HG03095 (cell line): ENCODE results near the gene ZIC2.

Experiments
- ATAC-seq: cut with Tn5 transposase; IDR thresholded peaks from one replicate; pipeline ENCODE4 v1.9.1; 2021; ENCODE audit warnings: moderate library complexity; ENCODE audit not compliant: unreplicated experiment

Gene ZIC2

DNA sequence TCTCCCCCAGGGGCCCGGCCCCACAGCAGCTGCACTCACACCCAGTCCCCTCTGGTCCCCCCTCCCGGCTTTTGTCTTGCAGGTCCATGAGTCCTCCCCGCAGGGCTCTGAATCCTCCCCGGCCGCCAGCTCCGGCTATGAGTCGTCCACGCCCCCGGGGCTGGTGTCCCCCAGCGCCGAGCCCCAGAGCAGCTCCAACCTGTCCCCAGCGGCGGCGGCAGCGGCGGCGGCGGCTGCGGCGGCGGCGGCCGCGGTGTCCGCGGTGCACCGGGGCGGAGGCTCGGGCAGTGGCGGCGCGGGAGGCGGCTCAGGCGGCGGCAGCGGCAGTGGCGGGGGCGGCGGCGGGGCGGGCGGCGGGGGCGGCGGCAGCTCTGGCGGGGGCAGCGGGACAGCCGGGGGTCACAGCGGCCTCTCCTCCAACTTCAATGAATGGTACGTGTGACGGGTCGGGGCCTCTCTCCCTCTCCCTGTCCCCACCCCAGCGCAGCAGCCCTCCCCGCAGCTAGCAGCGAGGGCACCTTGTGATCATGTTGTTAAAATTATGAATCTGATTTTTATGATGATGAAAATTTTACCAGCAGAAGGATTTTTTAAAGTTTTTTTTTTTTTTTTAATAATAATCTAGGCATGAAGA is 3.8 kb downstream of the ZIC2 start:
- ATAC-seq: no peak

DNA sequence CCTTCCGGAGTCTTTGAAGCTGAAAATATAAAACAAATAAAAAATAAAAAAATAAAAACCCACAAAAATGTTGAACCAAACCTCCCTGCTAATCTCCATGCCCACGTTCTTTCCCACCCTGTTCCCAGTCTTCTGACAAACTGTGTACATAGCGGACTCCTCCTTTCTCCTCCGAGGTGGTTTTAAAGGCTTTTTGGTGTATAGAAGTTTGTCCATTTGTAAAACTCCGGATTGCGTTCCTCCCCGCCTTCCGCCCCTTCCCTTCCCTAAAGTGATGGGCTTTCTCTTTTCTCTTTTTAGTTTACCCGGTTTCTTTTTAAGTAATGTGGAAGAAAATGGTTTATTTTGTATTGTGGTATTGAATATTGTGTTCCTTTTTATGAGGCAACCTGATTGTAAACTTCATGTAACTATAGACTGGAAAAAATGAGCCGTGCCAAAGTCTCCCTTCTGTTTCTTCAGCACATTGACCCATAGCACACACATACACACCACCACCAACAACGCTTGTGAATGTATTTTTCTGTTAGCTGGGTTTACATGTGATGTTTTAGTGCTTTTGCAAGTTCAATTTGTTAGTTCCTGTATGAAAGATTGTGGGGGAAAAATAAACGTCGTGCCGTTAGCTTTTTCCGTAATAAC is 4.4 kb downstream of the ZIC2 start:
- no peak for ATAC-seq

GRCh38 chr13:99986741-99987140 is 5.2 kb downstream of the ZIC2 start:
- no peak for ATAC-seq

DNA sequence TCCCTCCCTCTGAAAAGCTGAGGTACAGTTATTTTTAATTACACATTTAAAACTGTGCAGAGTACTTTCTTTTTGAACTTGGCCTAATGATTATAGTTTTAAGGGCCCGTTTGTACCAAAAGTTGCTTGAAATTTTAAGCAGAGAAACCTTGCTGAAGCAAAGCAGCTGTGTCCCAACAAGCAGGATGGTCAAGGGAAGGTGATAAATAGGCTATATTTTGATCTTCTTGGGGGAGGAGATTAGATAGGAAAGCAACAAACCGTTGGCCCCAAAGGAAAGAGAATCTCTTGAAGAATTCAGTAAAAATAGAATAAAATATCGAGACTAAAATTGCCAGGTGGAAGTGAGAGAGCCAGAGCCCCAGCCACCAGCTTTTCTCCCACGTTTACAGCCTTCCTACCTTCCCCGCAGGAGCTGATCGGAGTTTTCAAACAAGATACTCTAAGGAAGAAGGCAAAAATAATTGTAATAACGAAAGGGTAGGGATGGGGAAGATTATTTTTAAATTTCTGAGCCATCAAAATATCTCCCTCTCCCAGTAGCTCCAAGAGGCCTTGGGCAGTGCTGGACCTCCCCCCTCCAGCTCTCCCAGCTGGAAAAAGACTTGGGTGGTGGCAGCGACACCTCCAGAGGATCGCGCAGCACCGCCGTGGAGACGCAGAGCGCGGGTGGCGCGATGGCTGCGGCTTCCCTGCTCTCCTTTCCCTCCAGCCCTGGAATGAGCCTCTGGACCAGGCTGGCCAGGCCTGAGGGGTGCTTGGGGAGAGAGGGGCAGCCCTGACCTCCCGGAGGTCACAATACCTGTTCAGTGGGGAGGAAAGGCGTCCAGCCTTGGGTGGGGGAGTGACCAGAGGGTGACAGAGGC is 5.8 kb downstream of the ZIC2 start:
- ATAC-seq: no peak

- ATAC-seq: no peak
These were observed 7.1 kb downstream of the ZIC2 start for GRCh38 chr13:99988529-99989275.

DNA sequence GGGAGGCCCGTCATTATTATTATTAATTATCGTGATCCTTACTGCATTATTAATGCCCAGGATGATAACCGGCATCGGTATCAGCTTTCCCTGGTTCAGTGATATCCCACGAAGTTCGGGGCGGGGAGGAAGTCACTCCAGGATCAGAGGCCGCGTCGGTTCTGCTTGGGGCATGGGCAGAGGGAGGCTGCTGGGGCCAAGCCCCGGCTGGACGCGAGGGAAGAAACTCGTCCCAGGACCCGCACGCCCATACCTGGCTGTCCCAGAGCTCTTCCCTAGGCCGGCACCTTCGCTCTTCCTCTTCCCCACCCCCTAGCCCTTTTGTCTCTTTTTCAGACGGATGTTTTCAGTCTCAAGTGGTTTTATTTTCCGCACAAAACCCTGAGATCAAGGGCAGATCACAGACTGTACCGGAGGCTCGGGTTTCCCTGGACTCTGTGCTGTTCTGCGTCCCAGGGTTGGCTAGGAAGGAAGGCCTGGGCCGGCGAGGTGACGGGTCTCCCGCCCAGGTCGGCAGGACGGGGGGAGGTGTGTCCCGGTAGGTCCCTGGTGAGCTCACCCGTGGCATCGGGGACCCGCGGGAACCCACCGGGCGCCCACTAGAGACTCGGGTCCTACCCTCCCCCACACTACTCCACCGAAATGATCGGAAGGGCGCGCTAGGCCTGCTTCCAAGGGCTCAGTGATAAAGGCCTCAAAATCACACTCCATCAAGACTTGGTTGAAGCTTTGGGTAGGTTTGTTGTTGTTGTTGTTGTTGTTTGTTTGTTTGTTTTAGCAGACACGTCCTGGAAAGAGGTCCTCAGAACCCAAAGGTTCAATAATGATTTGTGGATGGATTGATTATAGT is 7.9 kb downstream of the ZIC2 start:
- ATAC-seq: no peak

GRCh38 chr13:99990126-99990977 is 8.8 kb downstream of the ZIC2 start:
- ATAC-seq: no peak

DNA sequence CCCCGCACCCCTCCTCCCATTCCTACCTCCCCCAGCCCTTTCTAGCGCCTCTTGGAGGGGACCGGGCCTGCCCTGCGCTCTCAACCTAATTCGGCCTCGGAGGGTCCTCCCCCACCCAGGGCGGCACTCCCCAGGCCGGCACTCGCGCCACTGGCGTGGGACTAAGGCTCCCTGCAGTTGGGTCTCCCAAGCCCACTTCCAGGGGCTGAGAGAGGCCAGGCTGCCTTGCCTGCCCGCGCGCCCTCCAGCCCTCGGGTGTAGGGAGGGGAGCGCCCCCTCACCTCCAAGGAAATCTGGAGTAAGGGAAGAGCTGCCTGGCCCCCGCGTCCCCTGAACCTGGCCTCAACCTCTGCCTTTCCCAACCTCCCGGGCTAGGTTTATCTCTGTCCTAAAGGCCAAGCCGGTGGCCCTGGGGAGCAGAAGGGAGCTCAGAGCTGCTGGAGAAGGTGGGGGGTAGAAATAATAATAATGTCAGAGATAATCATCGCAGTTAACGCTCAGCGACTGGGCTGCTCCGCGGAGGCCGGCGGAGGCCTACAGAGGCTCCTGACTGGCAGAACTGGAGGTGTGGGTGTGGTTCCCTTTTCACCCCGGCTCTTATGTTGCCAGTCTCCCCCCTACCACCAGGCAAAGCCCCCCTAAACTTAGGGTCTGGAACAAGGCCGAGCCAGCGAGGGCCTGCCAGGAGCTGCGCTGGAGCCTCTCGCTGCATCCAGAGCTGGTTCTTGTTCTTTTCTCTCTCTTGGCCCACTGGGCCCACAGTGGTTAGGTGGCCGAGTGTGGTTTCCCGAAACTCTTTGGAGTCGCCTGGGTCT is 9.6 kb downstream of the ZIC2 start:
- ATAC-seq: no peak

- no peak for ATAC-seq
These were observed 10.5 kb downstream of the ZIC2 start for GRCh38 chr13:99991828-99992775.

GRCh38 chr13:99992949-99993351 is 11.4 kb downstream of the ZIC2 start:
- ATAC-seq: no peak

DNA sequence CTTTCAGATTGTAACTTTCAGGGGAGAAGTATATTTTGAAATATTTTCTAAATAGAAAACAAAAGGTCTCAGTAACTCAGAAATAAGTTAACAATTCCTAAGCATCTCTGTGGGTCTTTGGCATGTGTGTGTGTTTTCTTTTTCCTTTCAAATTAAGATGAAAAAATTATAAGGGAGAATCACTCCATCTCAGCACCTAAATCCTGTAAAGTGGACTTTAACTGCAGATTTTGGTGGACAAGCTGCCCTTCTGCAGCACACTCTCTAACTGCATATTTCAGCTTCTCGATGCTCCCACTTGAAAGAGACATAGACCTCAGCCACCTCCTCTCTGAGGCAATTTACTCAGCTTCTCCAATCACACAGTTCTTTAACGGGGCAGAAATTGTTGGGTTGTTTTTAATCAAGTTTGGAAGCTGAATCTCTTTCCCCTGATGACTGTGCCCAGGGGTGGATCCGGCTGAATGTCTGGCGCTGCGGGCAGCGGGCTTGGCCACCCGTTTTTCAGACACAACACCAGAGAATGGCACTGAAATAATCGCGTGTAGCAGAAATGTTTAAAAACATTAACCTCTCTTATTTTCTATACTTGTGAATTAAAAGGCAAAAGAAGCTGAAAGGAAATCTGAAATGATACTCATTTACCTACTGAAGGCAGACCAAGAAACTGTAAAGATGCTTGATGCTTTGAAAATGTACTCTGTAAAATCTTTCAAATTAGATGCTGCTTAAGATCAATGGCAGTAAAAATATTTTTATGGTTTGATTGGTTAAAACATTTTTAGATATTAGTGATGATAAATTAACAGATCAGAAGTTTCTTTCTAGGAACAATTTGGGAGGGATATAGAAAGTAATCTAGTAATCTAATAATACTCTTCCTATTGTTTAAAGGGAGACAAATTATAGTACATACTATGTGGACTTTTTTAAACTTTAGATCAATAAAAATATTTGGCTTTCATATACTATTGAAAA is 12.4 kb downstream of the ZIC2 start:
- ATAC-seq: no peak

DNA sequence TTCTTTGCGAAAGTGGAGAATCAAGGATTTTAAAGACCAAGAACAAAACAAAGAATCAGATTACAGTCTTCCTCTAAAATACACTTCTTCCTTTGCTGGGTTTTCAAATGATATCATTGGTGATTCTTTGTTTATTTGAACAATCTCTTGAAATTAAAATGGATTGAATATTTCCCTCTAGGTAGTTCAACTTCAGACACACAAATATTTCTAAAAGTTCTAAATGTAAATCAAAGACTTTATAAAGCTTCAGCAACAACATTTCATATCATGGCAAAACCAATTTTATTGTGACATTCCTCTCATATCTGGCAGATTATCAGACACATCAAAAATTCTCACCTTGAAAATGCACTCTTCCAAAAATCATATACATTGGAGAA is 13.0 kb downstream of the ZIC2 start:
- no peak for ATAC-seq

DNA sequence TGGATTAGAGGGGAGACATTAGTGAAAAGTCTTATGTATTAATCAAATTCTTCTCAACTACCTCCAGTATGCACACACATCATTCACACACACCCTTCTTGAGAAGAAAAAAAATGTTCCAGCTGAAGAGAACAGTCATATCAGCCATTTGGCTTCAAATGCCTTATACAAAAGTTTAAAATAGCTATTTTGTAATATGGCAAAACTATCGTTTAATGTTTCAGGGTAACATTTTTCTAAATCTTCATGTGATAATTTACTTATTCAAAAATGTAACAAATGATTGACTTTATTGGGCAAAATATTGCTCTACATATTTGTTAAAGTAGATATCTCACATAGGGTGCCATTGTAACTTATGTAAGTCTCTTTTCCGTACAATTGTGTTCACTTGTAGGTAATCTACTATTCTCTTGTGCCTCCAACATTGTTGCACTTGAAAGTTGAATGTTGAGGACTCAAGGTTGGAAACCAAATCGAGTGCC is 13.6 kb downstream of the ZIC2 start:
- no peak for ATAC-seq

GRCh38 chr13:99995589-99996380 is 14.2 kb downstream of the ZIC2 start:
- ATAC-seq: no peak

DNA sequence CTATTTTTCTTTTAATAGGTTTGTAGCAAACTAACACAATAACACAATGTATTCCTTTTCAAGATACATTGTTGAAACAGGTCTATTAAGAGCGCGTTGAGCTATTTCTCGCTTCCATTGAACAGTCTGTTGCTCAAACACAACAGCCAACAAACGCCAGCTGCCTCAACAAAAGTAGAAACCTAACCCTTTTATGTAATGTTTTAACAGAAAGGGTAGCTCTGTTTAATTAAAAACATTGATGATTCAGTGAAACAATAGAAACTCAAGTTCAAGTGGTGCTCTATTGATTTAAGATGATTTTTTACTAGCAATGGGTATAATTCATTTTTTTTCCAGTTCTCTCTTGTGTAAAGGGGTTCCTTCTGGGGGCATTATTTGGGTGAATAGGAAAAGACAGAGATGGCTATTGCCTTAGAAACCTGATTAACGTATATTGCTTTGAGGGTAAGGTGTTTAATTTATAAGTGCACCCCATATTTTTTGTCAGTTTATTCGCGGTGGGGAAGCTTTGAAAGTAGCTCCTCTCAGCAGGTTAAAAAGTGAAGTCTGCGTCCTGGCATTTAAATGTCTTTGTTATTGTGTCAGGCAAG is 14.9 kb downstream of the ZIC2 start:
- no peak for ATAC-seq
